NCI-H226 (cell line): Measurements from ENCODE around the gene CHCHD3.

Source experiments
- DNase-seq: peaks from one replicate; pipeline ENCODE4 v3.0.0-alpha.2; 2015

The CHCHD3 gene

GRCh38 chr7:133081599-133082389 is at the start of gene CHCHD3:
TSS of gene CHCHD3 (minus strand) at chr7:133082090. CDS start at chr7:133081937, 153 bp downstream.
- DNase-seq = peak; percentile 99

GRCh38 chr7:133130166-133130565 is 48.3 kb upstream of the CHCHD3 start:
- no peak for DNase-seq

DNA sequence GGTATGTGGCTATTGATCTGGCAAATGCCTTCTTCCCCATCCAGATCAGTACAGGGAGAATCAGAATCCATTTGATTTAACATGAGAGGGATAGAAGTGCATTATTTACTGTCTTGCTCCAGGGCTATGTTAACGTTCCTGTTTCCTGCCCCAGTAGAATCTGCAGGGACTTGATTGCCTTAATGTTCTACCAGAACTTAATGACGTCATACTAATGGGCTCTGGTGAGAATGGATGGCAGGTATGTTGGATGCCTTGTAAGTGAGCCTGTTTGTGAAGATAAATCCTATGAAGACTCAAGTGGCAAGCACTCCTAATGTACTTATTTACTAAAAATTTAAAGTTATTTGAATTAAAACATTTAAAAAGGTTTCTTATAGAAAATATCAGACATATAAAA is 44.5 kb upstream of the CHCHD3 start:
- no peak for DNase-seq

GRCh38 chr7:133124974-133125373 is 43.1 kb upstream of the CHCHD3 start:
- DNase-seq = no peak

DNA sequence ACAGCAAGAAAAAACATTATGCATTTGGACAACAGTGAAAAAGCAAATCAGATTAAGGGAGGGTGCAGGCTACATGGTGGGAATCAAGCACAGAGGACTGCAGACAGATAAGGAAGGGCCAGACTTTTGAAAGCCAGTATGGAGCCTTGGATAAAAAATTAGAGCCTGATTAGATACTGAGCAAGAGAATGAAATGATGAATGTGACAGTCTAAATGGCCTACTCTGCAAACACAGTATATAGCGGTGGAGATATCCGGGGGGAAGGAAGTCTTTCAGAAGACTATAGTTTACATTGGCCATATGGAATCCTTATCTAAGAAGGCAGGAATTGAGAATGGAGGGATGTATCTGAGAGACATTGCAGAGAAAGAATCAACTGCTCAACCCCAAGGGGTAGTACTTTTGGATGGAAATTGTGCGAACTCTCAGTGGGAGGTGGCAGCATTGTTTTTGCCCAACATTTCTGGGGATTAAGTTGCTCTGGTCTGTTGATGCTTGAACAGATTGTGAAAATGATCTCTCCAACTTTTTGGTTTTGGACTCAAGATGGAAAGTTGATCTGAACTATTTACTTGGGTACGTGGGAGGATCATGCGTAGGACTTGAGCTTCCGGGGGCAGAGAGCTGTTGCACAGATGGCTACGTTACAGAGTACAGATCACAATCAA is 39.4 kb upstream of the CHCHD3 start:
- DNase-seq = no peak

DNA sequence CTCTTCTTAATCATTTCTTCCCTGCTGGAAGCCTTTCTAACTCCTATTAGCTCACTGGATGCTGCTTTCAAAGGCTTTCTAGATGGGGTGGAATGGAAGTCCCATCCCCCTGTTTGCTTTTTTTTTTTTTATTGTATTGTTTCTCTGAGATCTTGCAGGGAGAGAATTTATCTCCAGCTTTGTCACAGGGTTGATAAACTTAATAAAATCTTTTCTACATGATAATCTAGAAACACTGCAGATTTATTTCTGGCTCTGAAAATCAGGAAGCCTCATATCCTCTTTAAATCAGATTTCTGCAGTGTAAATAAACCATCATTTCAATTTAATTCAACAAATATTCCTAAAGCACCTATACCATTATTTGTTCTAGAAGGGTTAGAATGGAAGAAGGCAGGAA is 37.2 kb upstream of the CHCHD3 start:
- DNase-seq = no peak

GRCh38 chr7:133118261-133118660 is 36.4 kb upstream of the CHCHD3 start:
- DNase-seq = no peak

DNA sequence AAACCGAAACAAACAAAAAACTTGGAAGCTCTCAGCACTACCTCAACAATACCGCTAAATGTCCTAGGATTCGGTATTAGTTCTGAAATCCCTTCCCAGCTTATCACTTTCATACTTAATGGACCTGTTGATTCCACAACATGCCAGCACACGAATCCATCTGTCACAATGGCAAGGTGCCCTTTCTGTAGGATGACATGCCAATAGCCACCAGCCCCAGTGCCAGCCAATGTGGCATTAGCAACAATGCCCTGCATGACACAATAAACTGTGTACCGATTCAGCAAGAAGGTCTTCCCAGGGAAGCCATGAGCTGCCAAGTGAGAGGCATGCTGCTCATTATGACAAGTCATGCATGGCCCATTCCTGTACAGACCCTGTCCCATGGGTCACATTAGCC is 35.6 kb upstream of the CHCHD3 start:
- no peak for DNase-seq

DNA sequence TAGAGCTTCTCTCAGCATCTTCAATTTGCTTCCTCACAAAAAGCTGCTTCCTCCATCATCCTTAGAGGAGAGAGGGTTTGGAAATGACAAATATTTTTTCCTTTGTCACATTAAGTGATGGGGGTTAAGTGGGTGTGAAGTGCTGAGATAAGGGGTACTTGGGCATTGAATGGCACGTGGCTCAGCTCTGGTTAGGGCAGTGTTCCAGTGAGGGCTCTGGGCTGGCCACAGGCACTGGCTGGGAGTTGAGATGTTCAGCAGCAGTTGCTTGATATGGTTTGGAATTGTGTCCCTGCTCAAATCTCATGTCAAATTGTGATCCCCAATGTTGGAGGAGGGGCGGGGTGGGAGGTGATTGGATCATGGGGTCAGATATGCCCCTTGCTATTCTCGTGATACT is 33.7 kb upstream of the CHCHD3 start:
- DNase-seq = no peak

- no peak for DNase-seq
These were observed 32.6 kb upstream of the CHCHD3 start for GRCh38 chr7:133114519-133114918.

- no peak for DNase-seq
These were observed 31.1 kb upstream of the CHCHD3 start for GRCh38 chr7:133112976-133113375.

- DNase-seq = no peak
These were observed 30.4 kb upstream of the CHCHD3 start for GRCh38 chr7:133112335-133112734.

GRCh38 chr7:133110312-133110711 is 28.4 kb upstream of the CHCHD3 start:
- DNase-seq = no peak

- peak; percentile 74 for DNase-seq
These were observed 27.9 kb upstream of the CHCHD3 start for GRCh38 chr7:133109816-133110215.

DNA sequence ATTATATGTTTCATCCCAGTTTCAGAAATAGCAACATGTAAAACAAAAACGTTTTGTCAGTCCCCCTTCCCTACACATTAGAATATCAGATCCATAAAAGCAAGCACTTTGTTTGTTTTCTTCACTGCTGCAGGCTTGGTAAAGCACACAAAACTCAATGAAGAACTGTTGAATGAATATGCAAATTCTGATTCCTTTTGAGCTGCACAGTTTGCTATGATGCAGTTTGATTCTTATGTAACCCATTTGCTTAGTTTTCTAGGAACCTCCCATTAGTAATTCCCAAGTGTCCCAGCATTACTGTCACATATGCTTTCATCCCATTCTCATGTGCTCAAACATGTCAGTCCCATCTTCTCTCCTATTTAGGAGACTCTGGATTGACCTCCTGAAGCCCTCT is 26.1 kb upstream of the CHCHD3 start:
- DNase-seq = no peak

DNA sequence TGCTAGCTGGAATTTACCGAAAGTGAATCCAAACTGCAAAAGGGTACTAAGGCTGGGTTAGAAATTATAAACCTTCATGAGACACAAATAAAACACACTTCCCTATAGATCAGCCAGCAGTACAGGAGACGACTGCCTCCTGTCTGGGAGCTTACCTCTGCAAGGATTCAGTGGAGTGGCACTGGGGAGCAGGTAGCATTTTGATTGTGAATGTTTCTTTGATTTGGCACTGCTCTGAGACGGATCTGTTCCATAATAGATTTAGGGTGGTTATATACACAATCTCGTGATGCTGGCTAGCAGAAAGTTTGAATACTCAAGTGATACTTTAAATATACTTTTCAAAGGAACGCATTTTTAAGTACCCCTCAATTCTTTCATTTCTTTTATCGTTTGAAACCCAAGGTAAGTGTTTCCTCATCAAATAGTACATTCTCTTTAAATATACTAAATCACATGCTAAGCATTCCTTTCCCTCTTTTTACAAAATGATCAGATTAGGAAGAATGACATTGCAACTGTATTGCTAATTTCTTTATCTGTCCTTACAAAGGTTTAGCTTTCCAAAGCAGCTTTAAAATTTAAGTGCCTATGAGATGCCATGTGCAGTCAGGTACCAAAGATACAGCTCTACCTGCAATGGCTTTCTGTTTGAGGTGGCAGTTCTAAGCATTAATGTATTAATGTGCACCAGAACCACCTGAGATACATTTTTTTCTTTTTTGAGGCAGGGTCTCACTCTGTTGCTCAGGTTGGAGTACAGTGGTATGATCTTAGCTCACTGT is 20.6 kb upstream of the CHCHD3 start:
- no peak for DNase-seq

GRCh38 chr7:133099633-133100286 is 17.9 kb upstream of the CHCHD3 start:
- DNase-seq = no peak

DNA sequence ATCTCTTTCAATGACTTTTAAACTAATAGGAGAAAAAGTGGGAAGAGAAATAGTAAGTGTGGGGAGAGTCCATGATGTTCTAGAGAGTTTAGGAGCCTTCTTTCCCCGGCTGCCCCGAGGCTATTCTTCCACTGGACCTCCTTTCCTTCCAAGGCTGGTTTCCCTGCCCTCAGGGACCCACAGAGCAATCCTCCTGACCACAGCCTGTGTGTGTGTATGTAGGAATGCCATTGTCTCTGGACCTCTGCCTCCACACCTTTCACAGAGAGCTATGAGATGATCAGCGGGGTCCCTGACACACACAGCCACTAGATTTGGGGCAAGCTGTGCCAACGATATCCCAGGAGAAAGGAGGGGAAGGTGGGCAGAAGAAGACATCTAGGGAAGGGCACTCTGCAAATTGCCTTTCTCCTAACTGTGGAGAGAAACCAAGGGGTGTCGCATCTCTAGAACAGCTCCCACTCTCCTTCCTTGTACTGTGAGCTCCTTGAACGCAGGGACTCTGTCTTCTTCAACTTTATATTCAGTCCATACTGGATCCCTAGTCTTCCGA is 13.3 kb upstream of the CHCHD3 start:
- peak; percentile 37 for DNase-seq

DNA sequence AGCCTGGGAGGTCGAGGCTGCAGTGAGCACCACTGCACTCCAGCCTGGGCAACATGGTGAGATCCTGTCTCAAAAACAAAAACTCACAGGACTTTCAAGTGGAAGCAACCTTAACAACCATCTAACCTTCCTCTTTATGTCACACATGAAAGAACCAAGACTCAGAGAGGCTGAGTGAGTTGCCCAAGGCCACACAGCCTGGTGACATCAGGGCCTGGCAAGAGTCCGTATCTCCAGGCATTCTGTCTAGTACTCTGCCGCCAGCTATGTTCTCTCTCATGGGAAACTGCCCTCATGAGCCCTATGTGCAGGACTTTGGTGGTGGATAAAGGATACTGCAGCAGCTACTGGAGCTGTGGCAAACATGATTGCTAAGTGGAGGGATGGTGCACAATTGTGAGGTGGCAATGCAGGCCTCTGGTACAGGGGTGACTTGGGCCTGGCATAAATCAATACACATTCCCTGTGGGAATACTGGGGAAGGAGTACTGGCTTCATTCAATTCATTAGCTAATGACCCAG is 10.1 kb upstream of the CHCHD3 start:
- no peak for DNase-seq

GRCh38 chr7:133082390-133082766 is 488 bp upstream of the CHCHD3 start:
- no peak for DNase-seq

DNA sequence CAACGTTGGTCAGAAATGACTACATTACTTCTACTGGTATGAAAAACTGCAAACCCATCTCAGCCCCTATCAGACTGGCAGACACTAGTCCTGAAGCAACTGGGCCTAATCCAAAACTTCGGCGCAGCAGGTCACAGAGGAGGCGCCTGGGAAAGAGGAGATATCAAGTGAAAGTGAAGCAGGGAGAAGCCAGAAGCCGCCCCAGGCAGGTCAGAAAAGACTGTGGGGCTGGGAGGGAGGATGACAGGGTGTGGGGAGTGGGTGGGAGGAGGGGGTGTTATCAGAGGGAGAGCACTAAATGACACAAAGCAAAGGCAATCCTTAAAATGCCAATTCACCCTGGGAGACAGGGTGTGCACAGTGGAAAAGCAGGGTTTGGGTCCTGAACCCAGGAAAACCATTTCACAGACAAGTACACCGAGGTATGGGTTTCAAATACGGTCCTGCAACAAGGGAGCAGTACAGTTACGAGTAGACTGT is 731 bp downstream of the CHCHD3 start:
- DNase-seq = no peak

GRCh38 chr7:133079296-133079695 is 2.6 kb downstream of the CHCHD3 start:
- DNase-seq = no peak

- no peak for DNase-seq
These were observed 4.5 kb downstream of the CHCHD3 start for GRCh38 chr7:133077394-133077793.
